Measurements from ENCODE around the gene WRAP53.

WRAP53 gene

DNA sequence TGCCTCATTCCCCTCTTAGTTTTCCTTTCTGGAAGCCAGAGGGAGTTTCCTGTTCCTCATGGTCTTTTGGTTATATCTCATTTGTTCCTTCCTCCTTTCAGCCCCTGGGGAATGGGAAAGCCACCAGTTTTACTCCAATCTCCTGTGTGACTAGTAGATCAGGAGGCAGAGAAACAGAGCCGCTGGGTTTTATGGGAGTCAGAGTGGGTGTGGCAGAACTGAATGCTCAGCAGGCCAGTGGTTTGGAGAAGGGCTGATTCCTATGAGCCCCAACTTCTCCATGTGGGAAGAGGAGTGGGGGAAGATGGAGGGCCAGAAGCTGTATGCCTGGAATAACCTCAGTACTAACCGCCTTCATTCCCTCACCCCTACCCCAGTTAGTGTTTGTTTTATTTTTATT, 33.3 kb downstream of the WRAP53 start:
- no peak overlapping the region for H3K9ac ChIP-seq (ENCODE audit: low read length)
- H3K36me3 ChIP-seq (ENCODE audit: low read length), result no peaks in the 10 kb centered on the region
- H4K20me1 ChIP-seq (ENCODE audit: low read depth, low read length), result no peaks in the 10 kb centered on the region
- H3K27me3 ChIP-seq (ENCODE audit: low read length), result no peaks in the 10 kb centered on the region
- H3K9me2 ChIP-seq (replicated peaks; ENCODE audit: insufficient read depth, low read length), result no peaks in the 10 kb centered on the region
- H3K9me3 ChIP-seq (ENCODE audit: insufficient read depth, low read length), result no peaks in the 10 kb centered on the region
- no peaks in the 10 kb centered on the region for H3F3A ChIP-seq (ENCODE audit: insufficient read depth)
- TF ChIP-seq CTCF (IDR thresholded peaks at IDR 0.05; ENCODE audit: insufficient read depth, low read length, poor library complexity, severe bottlenecking) (no peak), EZH2phosphoT487 (conservative IDR thresholded peaks at IDR 0.05; ENCODE audit: low read length) (no peak)
- no peak overlapping the region for H2AFZ ChIP-seq (ENCODE audit: low read depth, low read length, severe bottlenecking)
- no peak overlapping the region for H3K4me3 ChIP-seq (ENCODE audit: insufficient read depth, low read length, poor library complexity, severe bottlenecking)
- H3K27ac ChIP-seq (ENCODE audit: low read depth, low read length), result no peak overlapping the region
- H3K4me2 ChIP-seq (ENCODE audit: low read depth, low read length, poor library complexity, severe bottlenecking), result no peak overlapping the region
- H3K79me2 ChIP-seq (ENCODE audit: insufficient read depth, low read length), result no peaks in the 10 kb centered on the region

DNA sequence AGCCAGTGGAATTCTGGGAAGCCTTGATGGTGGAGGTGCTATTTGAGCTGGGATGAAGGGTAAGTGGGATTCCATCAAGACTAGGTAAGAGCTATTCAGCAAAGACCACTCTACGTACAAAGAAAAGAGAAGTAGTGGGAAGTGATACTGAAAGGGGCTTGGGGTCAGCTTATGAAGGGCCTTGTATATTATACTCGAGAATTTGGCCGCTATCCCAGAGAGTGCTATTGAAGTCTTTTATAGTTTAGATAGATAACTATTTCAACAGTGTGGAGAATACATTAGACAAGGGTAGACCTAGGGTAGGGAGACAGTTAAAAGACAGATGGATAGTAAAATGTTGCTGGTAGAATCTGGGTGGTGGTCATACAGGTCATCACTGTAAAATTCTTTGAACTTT, 39.6 kb downstream of the WRAP53 start:
- H3K4me3 ChIP-seq (ENCODE audit: insufficient read depth, low read length, poor library complexity, severe bottlenecking), result no peak overlapping the region
- H3K4me2 ChIP-seq (ENCODE audit: low read depth, low read length, poor library complexity, severe bottlenecking), result no peak overlapping the region
- no peak overlapping the region for H3K9ac ChIP-seq (ENCODE audit: low read length)
- H2AFZ ChIP-seq (ENCODE audit: low read depth, low read length, severe bottlenecking), result no peak overlapping the region
- no peaks in the 10 kb centered on the region for H3K9me3 ChIP-seq (ENCODE audit: insufficient read depth, low read length)
- no peaks in the 10 kb centered on the region for H3F3A ChIP-seq (ENCODE audit: insufficient read depth)
- no peak overlapping the region for H3K27ac ChIP-seq (ENCODE audit: low read depth, low read length)
- no peaks in the 10 kb centered on the region for H3K27me3 ChIP-seq (ENCODE audit: low read length)
- no peaks in the 10 kb centered on the region for H3K79me2 ChIP-seq (ENCODE audit: insufficient read depth, low read length)
- no peaks in the 10 kb centered on the region for H3K36me3 ChIP-seq (ENCODE audit: low read length)
- H4K20me1 ChIP-seq (ENCODE audit: low read depth, low read length), result no peaks in the 10 kb centered on the region
- TF ChIP-seq CTCF (IDR thresholded peaks at IDR 0.05; ENCODE audit: insufficient read depth, low read length, poor library complexity, severe bottlenecking) (no peak), EZH2phosphoT487 (conservative IDR thresholded peaks at IDR 0.05; ENCODE audit: low read length) (no peak)
- no peaks in the 10 kb centered on the region for H3K9me2 ChIP-seq (replicated peaks; ENCODE audit: insufficient read depth, low read length)

DNA sequence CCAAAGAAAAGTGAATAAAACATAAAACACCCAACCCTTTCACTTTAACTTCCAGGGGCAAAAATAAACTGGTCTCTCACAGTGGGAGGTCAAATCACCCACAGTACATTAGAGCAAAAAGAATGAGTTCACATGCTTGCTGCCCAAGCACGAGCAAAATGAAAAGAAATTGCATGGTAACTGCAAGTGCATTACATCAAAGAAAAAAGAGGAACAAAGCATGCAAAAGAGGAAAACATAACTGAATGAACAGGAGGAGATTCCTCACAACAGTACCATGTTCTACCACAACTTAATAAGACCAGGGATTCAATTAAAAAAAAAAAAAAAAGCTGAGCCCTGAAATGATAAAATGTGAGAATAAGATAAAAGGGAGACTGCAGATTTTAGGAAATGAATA, 41.5 kb downstream of the WRAP53 start:
- Histone ChIP-seq H3K9me3 (ENCODE audit: insufficient read depth, low read length) (no peaks in the 10 kb centered on the region), H4K20me1 (ENCODE audit: low read depth, low read length) (no peaks in the 10 kb centered on the region), H3K36me3 (ENCODE audit: low read length) (no peaks in the 10 kb centered on the region), H3K4me3 (ENCODE audit: insufficient read depth, low read length, poor library complexity, severe bottlenecking) (no peak overlapping the region), H3K9ac (ENCODE audit: low read length) (no peak overlapping the region), H3K27me3 (ENCODE audit: low read length) (no peaks in the 10 kb centered on the region), H3K9me2 (replicated peaks; ENCODE audit: insufficient read depth, low read length) (no peaks in the 10 kb centered on the region), H3K27ac (ENCODE audit: low read depth, low read length) (no peak overlapping the region), H3K4me2 (ENCODE audit: low read depth, low read length, poor library complexity, severe bottlenecking) (no peak overlapping the region), H3K79me2 (ENCODE audit: insufficient read depth, low read length) (no peaks in the 10 kb centered on the region), H2AFZ (ENCODE audit: low read depth, low read length, severe bottlenecking) (no peak overlapping the region), H3F3A (ENCODE audit: insufficient read depth) (no peaks in the 10 kb centered on the region)
- TF ChIP-seq CTCF (IDR thresholded peaks at IDR 0.05; ENCODE audit: insufficient read depth, low read length, poor library complexity, severe bottlenecking) (no peak), EZH2phosphoT487 (conservative IDR thresholded peaks at IDR 0.05; ENCODE audit: low read length) (no peak)
